Lower leg skin (tissue), 3 donors: ENCODE results near the gene POLDIP3.

ENCODE experiments used
- POLR2A ChIP-seq, 2 donors: fragments of 450-650 bp; IDR thresholded peaks; one replicate each; pipeline ENCODE4 v1.6.1; 2016 to 2017; ENCODE audit warnings: antibody characterized with exemption in 2 of 2, mild to moderate bottlenecking in 1 of 2, moderate library complexity in 1 of 2
- TF ChIP-seq, protein P1 (sequence below), 3 donors: fragments of 450-650 bp; IDR thresholded peaks; one replicate each; pipeline ENCODE4 v1.5.1; 2016; ENCODE audit warnings: antibody characterized with exemption in 3 of 3, mild to moderate bottlenecking in 3 of 3, moderate library complexity in 2 of 3

- TF ChIP-seq, protein P1, sequence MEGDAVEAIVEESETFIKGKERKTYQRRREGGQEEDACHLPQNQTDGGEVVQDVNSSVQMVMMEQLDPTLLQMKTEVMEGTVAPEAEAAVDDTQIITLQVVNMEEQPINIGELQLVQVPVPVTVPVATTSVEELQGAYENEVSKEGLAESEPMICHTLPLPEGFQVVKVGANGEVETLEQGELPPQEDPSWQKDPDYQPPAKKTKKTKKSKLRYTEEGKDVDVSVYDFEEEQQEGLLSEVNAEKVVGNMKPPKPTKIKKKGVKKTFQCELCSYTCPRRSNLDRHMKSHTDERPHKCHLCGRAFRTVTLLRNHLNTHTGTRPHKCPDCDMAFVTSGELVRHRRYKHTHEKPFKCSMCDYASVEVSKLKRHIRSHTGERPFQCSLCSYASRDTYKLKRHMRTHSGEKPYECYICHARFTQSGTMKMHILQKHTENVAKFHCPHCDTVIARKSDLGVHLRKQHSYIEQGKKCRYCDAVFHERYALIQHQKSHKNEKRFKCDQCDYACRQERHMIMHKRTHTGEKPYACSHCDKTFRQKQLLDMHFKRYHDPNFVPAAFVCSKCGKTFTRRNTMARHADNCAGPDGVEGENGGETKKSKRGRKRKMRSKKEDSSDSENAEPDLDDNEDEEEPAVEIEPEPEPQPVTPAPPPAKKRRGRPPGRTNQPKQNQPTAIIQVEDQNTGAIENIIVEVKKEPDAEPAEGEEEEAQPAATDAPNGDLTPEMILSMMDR (IDR thresholded peaks at IDR 0.05): no peak
- TF ChIP-seq POLR2A (IDR thresholded peaks at IDR 0.05): no peak
These were observed 52.4 kb downstream of the POLDIP3 start for GRCh38 chr22:42562279-42562678.
